Measurements from ENCODE around the gene PRRC1.
"Not testable (repeated sequence)": the region's sequence is repeated elsewhere in the genome, so short reads cannot be mapped to it uniquely, and the experiment has no call there.

The PRRC1 gene

GRCh38 chr5:127545249-127545648, 27.8 kb downstream of the PRRC1 start:
- DNase-seq: not testable (repeated sequence)

GRCh38 chr5:127549551-127549950, 32.1 kb downstream of the PRRC1 start:
- DNase-seq: no peak

- DNase-seq: no peak
These were observed 33.4 kb downstream of the PRRC1 start for GRCh38 chr5:127550652-127551409.

- DNase-seq: no peak
These were observed 34.1 kb downstream of the PRRC1 start for GRCh38 chr5:127551410-127552041.

GRCh38 chr5:127555826-127556225, 38.4 kb downstream of the PRRC1 start:
- no peak for DNase-seq

- DNase-seq: no peak
These were observed 39.3 kb downstream of the PRRC1 start for GRCh38 chr5:127556609-127557334.

GRCh38 chr5:127558273-127558672, 40.8 kb downstream of the PRRC1 start:
- DNase-seq: no peak

- DNase-seq: no peak
These were observed 43.8 kb downstream of the PRRC1 start for GRCh38 chr5:127561254-127561653.

- DNase-seq: peak in 6 of 56 donors; percentile 2 to 10 (median 4)
These were observed 44.8 kb downstream of the PRRC1 start for GRCh38 chr5:127562252-127562651.

- no peak for DNase-seq
These were observed 45.7 kb downstream of the PRRC1 start for GRCh38 chr5:127563136-127563535.

- DNase-seq: peak in 21 of 56 donors; percentile 1 to 51 (median 8)
These were observed 46.7 kb downstream of the PRRC1 start for GRCh38 chr5:127564002-127564769.

GRCh38 chr5:127565586-127566270, 48.3 kb downstream of the PRRC1 start:
- no peak for DNase-seq

GRCh38 chr5:127567026-127567768, 49.8 kb downstream of the PRRC1 start:
- no peak for DNase-seq

GRCh38 chr5:127568166-127568565, 50.7 kb downstream of the PRRC1 start:
- DNase-seq: no peak

GRCh38 chr5:127569471-127569870, 52.0 kb downstream of the PRRC1 start:
- not testable (repeated sequence) for DNase-seq

- DNase-seq: no peak
These were observed 54.1 kb downstream of the PRRC1 start for GRCh38 chr5:127571314-127572131.

GRCh38 chr5:127572930-127573329, 55.5 kb downstream of the PRRC1 start:
- DNase-seq: no peak

- no peak for DNase-seq
These were observed 57.6 kb downstream of the PRRC1 start for GRCh38 chr5:127574852-127575679.

All from nucleus accumbens (tissue), 56 donors.